MM.1S (cell line): Measurements from ENCODE around the gene ZIC4.

Experiments used
- EZH2 ChIP-seq: fragments of 300-600 bp; sonication (generic); optimal IDR thresholded peaks from 2 replicates; pipeline ENCODE3; 2017; ENCODE audit warnings: low read depth, mild to moderate bottlenecking, antibody characterized with exemption, low read length, mixed read lengths
- TF ChIP-seq, protein P1 (sequence below): fragments of 300-600 bp; sonication (generic); IDR thresholded peaks from 2 replicates; pipeline ENCODE4 v1.5.1; 2016; ENCODE audit warnings: antibody characterized with exemption, low read length, mixed read lengths

DNA sequence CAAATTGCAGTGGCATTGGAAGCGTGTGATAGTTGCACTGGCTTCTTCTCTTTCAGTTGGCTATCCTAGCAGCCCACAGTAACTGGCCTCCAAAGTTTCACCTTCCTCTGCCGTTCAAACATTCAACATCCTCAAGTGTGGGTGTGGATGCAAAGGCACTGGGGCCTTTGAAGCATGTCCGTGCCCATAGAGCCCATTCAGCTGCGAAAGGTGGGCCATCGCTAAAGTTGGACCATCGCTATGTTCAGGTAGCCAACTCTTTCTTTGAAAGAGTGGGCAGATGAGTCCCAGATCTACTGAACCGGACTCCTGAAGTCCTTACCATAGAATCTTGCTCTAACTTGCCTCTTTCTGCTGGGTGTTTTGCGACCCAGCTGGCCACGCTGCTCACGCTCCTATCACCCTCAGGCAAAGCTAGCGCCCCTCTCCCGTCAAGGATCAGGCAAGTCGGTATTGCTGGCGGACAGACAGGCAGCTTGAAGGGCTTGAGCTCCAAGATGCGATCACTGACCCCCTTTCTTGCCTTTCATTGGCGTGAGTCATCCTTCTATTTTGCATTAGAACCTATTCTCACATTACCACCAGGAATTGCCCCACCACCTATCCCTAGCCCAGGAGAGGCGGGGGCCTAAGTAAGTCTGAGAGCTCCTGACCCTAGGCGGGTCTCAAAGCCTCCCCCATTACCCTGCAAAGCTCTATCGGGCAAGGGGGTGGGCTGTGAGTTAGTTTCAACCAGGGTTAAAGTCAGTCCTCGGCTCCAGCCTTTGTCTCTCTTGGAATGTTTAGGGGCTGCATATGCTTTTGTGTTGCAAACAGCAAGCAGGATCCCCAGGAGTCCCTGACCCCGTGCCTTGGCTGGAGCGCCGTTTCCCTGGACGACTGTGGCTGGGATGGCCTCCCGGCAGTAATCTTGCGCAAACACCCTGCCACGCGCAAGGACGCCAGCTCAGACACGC, 28.7 kb downstream of the ZIC4 start:
- TF ChIP-seq, protein P1, sequence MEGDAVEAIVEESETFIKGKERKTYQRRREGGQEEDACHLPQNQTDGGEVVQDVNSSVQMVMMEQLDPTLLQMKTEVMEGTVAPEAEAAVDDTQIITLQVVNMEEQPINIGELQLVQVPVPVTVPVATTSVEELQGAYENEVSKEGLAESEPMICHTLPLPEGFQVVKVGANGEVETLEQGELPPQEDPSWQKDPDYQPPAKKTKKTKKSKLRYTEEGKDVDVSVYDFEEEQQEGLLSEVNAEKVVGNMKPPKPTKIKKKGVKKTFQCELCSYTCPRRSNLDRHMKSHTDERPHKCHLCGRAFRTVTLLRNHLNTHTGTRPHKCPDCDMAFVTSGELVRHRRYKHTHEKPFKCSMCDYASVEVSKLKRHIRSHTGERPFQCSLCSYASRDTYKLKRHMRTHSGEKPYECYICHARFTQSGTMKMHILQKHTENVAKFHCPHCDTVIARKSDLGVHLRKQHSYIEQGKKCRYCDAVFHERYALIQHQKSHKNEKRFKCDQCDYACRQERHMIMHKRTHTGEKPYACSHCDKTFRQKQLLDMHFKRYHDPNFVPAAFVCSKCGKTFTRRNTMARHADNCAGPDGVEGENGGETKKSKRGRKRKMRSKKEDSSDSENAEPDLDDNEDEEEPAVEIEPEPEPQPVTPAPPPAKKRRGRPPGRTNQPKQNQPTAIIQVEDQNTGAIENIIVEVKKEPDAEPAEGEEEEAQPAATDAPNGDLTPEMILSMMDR: no peak
- TF ChIP-seq EZH2: no peak
